ENCODE measurements around the gene ARVCF. TPM values are rescaled to one million over a fixed set of nuclear protein-coding genes. Genes with fewer than 3 reads are reported as not detected.

The ARVCF gene
- total RNA-seq, 1 experiment from 2014 or later = 3.4 TPM

GRCh38 chr22:20018001-20018400 is 1.4 kb upstream of the ARVCF start:
- no peak for DNase-seq (ENCODE audit: low read depth)

GRCh38 chr22:20017622-20017958 is 967 bp upstream of the ARVCF start:
- DNase-seq (ENCODE audit: low read depth) = no peak

GRCh38 chr22:20015971-20016733 is 471 bp downstream of the ARVCF start:
- DNase-seq (ENCODE audit: low read depth) = peak; percentile 44

GRCh38 chr22:20015187-20015625 is 1.4 kb downstream of the ARVCF start:
- DNase-seq (ENCODE audit: low read depth) = no peak

GRCh38 chr22:20014526-20015186 is 2.0 kb downstream of the ARVCF start:
- DNase-seq (ENCODE audit: low read depth) = no peak

GRCh38 chr22:20013382-20013871 is 3.2 kb downstream of the ARVCF start:
- DNase-seq (ENCODE audit: low read depth) = peak; percentile 65

GRCh38 chr22:20012741-20013331 is 3.8 kb downstream of the ARVCF start:
- no peak for DNase-seq (ENCODE audit: low read depth)

- no peak for DNase-seq (ENCODE audit: low read depth)
Observed at GRCh38 chr22:20011993-20012740, 4.5 kb downstream of the ARVCF start.

- no peak for DNase-seq (ENCODE audit: low read depth)
Observed at GRCh38 chr22:20011123-20011992, 5.3 kb downstream of the ARVCF start.

- DNase-seq (ENCODE audit: low read depth) = no peak
Observed at GRCh38 chr22:20010307-20011122, 6.1 kb downstream of the ARVCF start.

GRCh38 chr22:20009582-20010306 is 6.9 kb downstream of the ARVCF start:
- no peak for DNase-seq (ENCODE audit: low read depth)

- DNase-seq (ENCODE audit: low read depth) = no peak
Observed at GRCh38 chr22:20009018-20009491, 7.6 kb downstream of the ARVCF start.

GRCh38 chr22:20008221-20008995 is 8.2 kb downstream of the ARVCF start:
- no peak for DNase-seq (ENCODE audit: low read depth)

- no peak for DNase-seq (ENCODE audit: low read depth)
Observed at GRCh38 chr22:20004464-20004863, 12.2 kb downstream of the ARVCF start.

GRCh38 chr22:20003304-20003703 is 13.3 kb downstream of the ARVCF start:
- DNase-seq (ENCODE audit: low read depth) = no peak

GRCh38 chr22:20002636-20003035 is 14.0 kb downstream of the ARVCF start:
- DNase-seq (ENCODE audit: low read depth) = no peak

GRCh38 chr22:20002128-20002527 is 14.5 kb downstream of the ARVCF start:
- no peak for DNase-seq (ENCODE audit: low read depth)

- DNase-seq (ENCODE audit: low read depth) = no peak
Observed at GRCh38 chr22:20001082-20001638, 15.5 kb downstream of the ARVCF start.
